Thyroid gland (tissue), 4 donors: ENCODE results near the gene IFNA17. TPM values are rescaled to one million over a fixed set of nuclear protein-coding genes. Genes with fewer than 3 reads are reported as not detected.
"Not testable (repeated sequence)": the region's sequence is repeated elsewhere in the genome, so short reads cannot be mapped to it uniquely, and the experiment has no call there.

Source experiments
- DNase-seq, 2 donors: peaks; one replicate each; pipeline ENCODE4 v3.0.0-alpha.2; 2019
- H3K27ac ChIP-seq, 3 donors: fragments of 200-600 bp; sonication (generic); 1 replicate in 2 of 3; 2 replicates in 1 of 3; pipeline ENCODE4 v1.5.1; 2016 to 2019; ENCODE audit warnings: mild to moderate bottlenecking in 1 of 3, moderate library complexity in 1 of 3
- H3K27me3 ChIP-seq: fragments of 200-600 bp; sonication (generic); one replicate; pipeline ENCODE4 v1.5.1; 2019
- H3K36me3 ChIP-seq, 2 donors: fragments of 200-600 bp; sonication (generic); one replicate each; pipeline ENCODE4 v1.5.1; 2016 to 2019
- H3K4me1 ChIP-seq, 2 donors: fragments of 200-600 bp; sonication (generic); one replicate each; pipeline ENCODE4 v1.5.1; 2017 to 2019
- H3K4me3 ChIP-seq, 3 donors: fragments of 200-600 bp; sonication (generic); replicated peaks in 1 of 3; 1 replicate in 2 of 3; 2 replicates in 1 of 3; pipeline ENCODE4 v1.5.1; 2016; ENCODE audit warnings: mild to moderate bottlenecking in 1 of 3
- H3K9me3 ChIP-seq: fragments of 200-600 bp; sonication (generic); one replicate; pipeline ENCODE4 v1.5.1; 2017
- POLR2A ChIP-seq, 2 donors: fragments of 450-650 bp; IDR thresholded peaks; one replicate each; pipeline ENCODE4 v1.6.1; 2017; ENCODE audit warnings: antibody characterized with exemption in 2 of 2, mild to moderate bottlenecking in 2 of 2, moderate library complexity in 1 of 2
- WGBS, 2 donors: methylation state at CpG; one replicate each; pipeline ENCODE4 v1.1.5; 2017; 5-methylcytosine and 5-hydroxymethylcytosine counted together
- intact Hi-C: fragments of 100-400 bp; cut with DNase I; formaldehyde crosslinking; loops from one replicate; pipeline ENCODE4 v1.15.1; 2023
- total RNA-seq, 4 donors: library from RNA; depleted of rRNA; stranded (reverse); fragments of >200 nt; gene quantifications; one replicate each; pipeline ENCODE4 v1.2.3, GENCODE V29; 2016
- TF ChIP-seq, protein P1 (sequence below), 6 experiments: fragments of 200-600 bp in 3 of 6; fragments of 450-650 bp in 3 of 6; sonication (generic) in 3 of 6; IDR thresholded peaks; one replicate each; pipeline ENCODE4 v1.5.1; 2016 to 2019; ENCODE audit warnings: antibody characterized with exemption in 6 of 6, mild to moderate bottlenecking in 2 of 6, inconsistent platforms in 1 of 6, moderate library complexity in 1 of 6

IFNA17 gene
- total RNA-seq, 4 donors from 2014 or later = not detected

DNA sequence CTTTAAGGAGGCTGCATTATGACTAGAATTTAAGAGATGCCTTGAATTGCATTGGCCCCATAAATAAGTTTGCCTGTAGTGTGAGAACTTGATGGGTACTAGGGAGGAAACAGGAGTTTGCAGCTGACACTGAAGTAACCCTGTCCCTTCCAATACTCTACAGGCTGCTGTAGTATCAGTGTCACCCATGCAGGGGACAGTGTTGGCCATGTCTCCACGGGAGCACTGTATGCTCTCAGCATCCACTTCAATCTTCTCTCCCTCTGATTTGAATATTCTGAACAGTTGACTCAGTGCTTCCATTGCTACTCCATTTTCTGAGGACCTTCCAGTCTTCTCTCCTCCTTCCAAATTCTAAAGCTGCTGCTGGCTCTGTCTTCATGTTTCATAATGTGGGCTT is 23.2 kb upstream of the IFNA17 start:
- Histone ChIP-seq H3K27me3 (no peaks in the 10 kb centered on the region), H3K9me3 (no peaks in the 10 kb centered on the region), H3K4me1 (no peaks in the 10 kb centered on the region), H3K27ac (no peak overlapping the region), H3K36me3 (no peaks in the 10 kb centered on the region), H3K4me3 (no peak overlapping the region)
- TF ChIP-seq, protein P1, sequence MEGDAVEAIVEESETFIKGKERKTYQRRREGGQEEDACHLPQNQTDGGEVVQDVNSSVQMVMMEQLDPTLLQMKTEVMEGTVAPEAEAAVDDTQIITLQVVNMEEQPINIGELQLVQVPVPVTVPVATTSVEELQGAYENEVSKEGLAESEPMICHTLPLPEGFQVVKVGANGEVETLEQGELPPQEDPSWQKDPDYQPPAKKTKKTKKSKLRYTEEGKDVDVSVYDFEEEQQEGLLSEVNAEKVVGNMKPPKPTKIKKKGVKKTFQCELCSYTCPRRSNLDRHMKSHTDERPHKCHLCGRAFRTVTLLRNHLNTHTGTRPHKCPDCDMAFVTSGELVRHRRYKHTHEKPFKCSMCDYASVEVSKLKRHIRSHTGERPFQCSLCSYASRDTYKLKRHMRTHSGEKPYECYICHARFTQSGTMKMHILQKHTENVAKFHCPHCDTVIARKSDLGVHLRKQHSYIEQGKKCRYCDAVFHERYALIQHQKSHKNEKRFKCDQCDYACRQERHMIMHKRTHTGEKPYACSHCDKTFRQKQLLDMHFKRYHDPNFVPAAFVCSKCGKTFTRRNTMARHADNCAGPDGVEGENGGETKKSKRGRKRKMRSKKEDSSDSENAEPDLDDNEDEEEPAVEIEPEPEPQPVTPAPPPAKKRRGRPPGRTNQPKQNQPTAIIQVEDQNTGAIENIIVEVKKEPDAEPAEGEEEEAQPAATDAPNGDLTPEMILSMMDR (IDR thresholded peaks at IDR 0.05) = no peak
- no peak for TF ChIP-seq POLR2A (IDR thresholded peaks at IDR 0.05)
- intact Hi-C loops = loop anchor here (10.0 kb wide), 2 partner anchors 64 to 144 kb away; no protein-coding TSS in a partner anchor
- 26 to 33% methylated on average over 1 of the region's 1 CpG for WGBS, 2 donors
- no peak for DNase-seq

DNA sequence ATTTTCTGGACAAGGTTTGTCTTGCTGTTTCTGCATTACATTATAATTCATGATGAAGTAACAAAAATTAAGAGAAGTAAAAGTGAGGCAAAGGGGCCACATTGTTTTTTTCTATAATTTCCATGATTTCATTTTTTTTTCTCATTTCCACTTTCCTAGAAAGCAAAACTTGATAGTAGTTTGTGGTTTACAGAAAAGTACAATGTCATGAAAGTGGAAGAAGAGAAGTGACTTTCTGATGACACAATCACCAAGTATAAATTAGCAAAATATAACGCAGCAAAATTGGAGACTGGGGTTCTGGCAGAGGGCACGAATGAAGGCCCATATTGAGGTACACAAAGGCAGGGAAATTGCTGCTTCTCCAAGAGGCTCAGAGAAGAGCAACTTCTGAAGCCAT is 16.8 kb upstream of the IFNA17 start:
- DNase-seq = no peak
- H3K27me3 ChIP-seq = no peaks in the 10 kb centered on the region
- no peaks in the 10 kb centered on the region for H3K36me3 ChIP-seq
- no peak overlapping the region for H3K27ac ChIP-seq
- TF ChIP-seq POLR2A (IDR thresholded peaks at IDR 0.05) = no peak
- TF ChIP-seq, protein P1 (IDR thresholded peaks at IDR 0.05) = no peak
- no peaks in the 10 kb centered on the region for H3K4me1 ChIP-seq
- H3K4me3 ChIP-seq = no peak overlapping the region
- H3K9me3 ChIP-seq = no peaks in the 10 kb centered on the region
- intact Hi-C loops = no loop called here
- WGBS, 2 donors = 69 to 75% methylated on average over 2 of the region's 2 CpGs

DNA sequence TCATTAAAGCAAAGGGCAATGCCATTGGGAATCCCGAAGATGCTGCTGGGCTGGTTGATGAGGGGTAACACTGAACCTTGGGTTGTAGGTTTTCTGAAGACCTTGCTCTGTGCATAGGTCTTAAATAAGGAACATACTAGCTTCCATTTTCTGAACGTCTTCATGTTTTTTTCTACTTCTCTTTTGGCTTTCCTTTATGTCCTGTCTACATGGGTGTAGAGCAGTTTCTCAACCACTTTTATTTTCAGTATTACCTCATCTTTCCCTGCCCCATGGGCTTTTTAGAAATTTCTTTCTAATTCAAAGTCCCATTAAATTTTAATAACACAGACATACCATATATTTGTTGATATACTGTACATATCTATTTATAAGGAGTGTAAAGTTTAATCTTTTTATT is 11.9 kb upstream of the IFNA17 start, which contains the start of gene IFNA14:
Gene IFNA14, minus strand, starts transcription at position 95 of the 400 bp plus-strand sequence. Its CDS starts 70 bp downstream, at position 25.
- 88 to 92% methylated on average over 2 of the region's 2 CpGs for WGBS, 2 donors
- no peak for DNase-seq
- intact Hi-C loops = no loop called here
- Histone ChIP-seq H3K27me3 (no peaks in the 10 kb centered on the region), H3K4me3 (no peak within 1 kb of the TSS), H3K4me1 (no peaks in the 10 kb centered on the region), H3K36me3 (no peaks in the 10 kb centered on the region), H3K9me3 (no peaks in the 10 kb centered on the region), H3K27ac (no peak within 1 kb of the TSS)
- TF ChIP-seq POLR2A (IDR thresholded peaks at IDR 0.05) = no peak
- TF ChIP-seq, protein P1 (IDR thresholded peaks at IDR 0.05) = no peak

DNA sequence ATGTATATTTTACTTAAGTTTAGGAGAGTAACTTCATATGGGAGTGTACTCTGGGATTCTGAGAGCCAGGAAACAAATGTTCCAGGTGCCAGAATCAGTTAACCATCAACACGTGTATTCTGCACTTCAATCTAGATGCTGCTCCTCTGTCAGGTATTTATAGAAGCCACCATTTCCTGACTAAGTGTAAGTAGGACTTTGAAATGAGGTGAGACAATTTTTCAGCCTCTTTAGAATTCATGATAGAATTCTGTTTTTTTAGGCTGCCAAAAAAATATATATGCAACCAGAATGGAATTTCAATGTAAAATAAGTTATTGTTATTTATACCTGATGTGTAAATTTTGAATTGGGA is 8.3 kb upstream of the IFNA17 start:
- intact Hi-C loops, DNase-seq, H3K36me3 ChIP-seq, H3K27me3 ChIP-seq, H3K4me3 ChIP-seq, H3K4me1 ChIP-seq, H3K9me3 ChIP-seq, H3K27ac ChIP-seq: not testable (repeated sequence)
- WGBS, 2 donors = 25 to 37% methylated on average over 1 of the region's 1 CpG

DNA sequence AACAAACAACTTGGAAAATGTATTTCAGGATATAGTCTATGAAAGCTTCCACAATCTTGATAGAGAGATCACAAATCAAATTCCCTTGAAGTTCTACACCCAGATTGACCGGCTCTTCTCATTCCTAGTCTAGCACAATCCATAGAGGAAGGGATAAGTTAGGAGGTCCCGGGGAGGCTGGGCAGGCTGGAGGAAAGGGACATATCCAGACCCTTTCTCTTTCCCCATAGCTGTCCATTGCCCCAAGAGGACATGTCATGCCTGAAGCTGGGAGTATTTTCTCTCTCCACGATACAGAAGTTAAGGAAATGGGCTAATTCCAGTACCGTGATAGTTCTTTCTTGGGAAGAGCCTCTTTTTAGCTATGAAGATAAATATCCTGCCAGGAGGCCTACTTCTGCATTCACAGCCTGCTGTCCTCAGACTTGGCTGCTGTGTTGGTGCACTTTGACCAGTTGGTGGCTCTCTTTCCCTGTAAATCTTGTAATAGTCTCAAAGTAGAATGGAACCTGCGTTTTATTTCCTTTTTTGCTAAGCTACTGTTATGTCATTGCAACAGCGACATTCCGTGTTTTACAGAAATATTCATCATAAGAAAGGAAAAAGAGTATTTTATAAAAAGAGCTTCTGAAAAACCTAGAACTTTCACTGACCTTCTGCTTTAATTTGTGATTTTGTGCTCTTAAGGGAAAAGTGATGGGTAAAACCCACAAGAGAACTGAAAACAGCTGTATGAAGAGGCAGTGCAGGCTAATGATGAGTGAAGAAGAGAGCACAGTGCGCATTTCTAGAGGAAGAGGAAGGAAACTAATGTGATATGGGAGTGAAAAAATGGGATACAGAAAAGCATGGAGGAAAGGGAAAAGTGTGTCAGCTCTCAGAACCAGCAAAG is 7.7 kb upstream of the IFNA17 start:
- H3K9me3 ChIP-seq, H3K4me1 ChIP-seq, H3K27me3 ChIP-seq, H3K27ac ChIP-seq, H3K4me3 ChIP-seq, H3K36me3 ChIP-seq, intact Hi-C loops: not testable (repeated sequence)
- peak; percentile 18 to 34 for DNase-seq
- TF ChIP-seq, protein P1 (IDR thresholded peaks at IDR 0.05) = peak in 5 of 6 experiments; percentile 11 to 52 (median 44)
- 38 to 45% methylated on average over 8 of the region's 8 CpGs for WGBS, 2 donors
